GM19395 (cell line): Measurements from ENCODE around the gene ARHGAP15.

Experiments used
- ATAC-seq: cut with Tn5 transposase; IDR thresholded peaks from one replicate; pipeline ENCODE4 v1.9.1; 2021; ENCODE audit warnings: mild to moderate bottlenecking, moderate library complexity; ENCODE audit not compliant: unreplicated experiment

Gene ARHGAP15

GRCh38 chr2:143434445-143434844 is 305.2 kb downstream of the ARHGAP15 start:
- no peak for ATAC-seq

- ATAC-seq, result no peak
These were observed 305.9 kb downstream of the ARHGAP15 start for GRCh38 chr2:143435131-143435530.

DNA sequence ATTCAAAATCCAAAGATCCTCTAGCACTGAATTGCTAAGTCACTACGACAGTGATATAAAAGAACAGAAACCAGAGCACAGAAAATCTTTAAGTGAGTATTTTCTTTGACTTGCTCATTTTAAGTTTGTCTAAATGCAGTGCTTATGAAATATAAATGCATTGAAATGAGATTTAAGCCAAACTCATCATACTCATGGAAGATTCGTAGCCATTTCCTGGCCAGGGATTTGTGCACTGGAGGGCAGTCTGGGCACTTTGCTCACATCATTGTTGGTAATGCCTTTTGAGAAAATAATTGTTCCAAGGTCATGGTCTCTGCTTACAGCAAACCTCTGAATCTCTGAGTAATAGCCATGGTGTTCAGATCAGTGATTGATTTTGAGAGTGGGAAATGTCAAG is 307.7 kb downstream of the ARHGAP15 start:
- ATAC-seq, result no peak

- no peak for ATAC-seq
These were observed 311.3 kb downstream of the ARHGAP15 start for GRCh38 chr2:143440411-143441012.

DNA sequence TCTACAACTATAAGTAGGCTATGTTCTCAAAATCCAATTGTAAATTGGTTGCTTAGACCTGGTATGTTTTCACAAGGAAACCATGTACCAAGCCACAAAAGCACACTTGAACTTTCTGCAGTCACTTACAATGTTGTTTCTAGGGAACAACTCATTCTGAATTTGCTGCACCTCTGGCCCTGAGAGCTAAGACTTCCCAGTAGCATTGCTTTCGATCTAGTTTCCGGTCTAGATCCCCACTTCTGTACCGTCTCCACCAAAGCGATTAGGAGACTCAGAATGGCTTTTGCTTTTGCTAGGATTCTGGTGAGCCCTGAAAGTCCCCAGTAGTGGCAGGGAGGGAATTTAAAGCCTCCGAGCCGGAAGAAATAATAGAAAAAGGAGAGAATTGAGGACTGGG is 313.0 kb downstream of the ARHGAP15 start:
- ATAC-seq, result no peak

- ATAC-seq, result peak; percentile 74
These were observed 322.5 kb downstream of the ARHGAP15 start for GRCh38 chr2:143451642-143452281.

- ATAC-seq, result peak; percentile 73
These were observed 323.7 kb downstream of the ARHGAP15 start for GRCh38 chr2:143452817-143453451.

DNA sequence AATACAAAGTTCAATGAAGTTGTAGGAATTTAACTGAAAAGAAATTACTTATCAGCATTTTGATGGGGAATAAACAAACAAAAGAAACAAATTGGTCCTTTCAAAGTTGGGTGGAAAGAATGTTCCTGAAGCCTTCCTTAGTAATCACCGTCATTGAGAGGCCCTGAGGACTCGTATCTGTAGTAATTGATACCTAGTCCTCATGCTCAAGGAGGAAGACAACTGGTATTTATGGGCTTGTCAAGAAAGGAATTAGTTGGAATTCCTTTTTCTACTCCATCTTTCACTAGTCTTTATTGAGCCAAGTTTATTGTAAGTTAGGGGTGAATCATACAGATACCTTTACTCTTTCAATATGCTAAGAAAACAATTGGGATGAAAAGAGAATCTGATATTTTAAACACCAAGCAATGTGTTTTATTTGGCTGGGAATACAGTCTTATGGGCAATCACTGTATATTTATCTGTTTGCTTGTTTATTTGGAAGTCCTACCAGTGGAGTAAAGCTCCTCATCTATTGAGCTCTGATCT is 324.8 kb downstream of the ARHGAP15 start:
- no peak for ATAC-seq

GRCh38 chr2:143455317-143455716 is 326.1 kb downstream of the ARHGAP15 start:
- no peak for ATAC-seq

DNA sequence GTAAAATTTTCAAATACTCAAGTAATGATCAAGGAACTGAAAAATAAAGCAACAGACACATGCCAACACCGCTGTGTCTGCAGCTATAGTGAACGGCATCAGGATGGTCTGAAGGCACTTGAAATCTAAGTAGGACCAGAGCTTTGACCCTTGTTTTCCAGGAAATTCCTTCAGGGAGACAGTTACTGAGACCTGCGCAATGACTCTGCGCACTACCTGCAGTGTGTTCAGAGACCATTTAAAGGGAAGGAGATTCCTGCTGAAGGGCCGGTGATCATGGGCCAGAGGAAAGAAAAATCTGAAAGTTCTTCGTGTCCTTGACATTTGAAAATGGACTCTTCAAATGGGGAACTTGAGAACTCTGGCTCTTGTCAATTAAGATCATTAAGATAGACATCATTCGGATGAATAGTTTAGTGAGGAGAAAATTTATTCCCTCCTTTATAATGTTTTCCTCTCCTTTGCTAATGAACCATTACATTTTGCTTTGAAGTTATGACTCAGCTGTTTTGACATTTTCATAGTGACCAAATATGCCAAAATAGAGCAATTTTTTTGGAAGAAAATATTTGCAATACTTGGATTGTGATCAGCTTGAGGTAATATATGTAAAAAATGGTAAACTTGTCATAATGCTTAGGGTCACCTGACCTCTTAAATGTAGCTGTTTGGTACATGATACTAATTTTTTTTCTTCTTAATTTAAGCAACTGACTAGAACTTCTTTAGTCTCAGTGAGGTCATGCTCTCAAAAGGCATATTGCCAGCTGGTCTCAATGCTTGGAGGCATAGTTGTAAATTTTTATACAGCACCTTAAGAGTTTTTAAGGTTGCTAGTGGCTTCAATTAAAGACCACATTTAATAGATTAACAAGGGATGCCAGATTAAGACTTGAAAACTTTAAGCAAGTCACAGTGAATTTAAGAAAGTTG is 329.3 kb downstream of the ARHGAP15 start:
- no peak for ATAC-seq

DNA sequence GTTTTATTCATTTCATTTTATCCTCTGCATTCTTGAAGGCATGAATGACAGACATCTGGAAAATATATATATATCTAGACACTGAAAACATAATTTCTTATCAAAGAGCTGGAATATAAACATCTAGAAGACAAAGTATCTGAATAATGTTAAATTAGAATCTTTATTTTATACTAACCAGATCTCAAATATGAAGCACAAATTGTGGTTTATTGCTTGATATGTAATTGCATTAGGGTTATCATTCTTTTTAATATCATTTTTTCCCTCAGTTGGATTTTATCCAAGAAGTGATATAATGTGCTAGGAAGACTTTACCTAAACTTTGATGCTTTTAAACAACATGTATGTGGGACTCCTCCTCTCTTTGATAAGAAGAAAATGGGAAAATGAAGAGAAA is 331.2 kb downstream of the ARHGAP15 start:
- ATAC-seq, result no peak

- peak; percentile 54 for ATAC-seq
These were observed 334.5 kb downstream of the ARHGAP15 start for GRCh38 chr2:143463719-143464118.

DNA sequence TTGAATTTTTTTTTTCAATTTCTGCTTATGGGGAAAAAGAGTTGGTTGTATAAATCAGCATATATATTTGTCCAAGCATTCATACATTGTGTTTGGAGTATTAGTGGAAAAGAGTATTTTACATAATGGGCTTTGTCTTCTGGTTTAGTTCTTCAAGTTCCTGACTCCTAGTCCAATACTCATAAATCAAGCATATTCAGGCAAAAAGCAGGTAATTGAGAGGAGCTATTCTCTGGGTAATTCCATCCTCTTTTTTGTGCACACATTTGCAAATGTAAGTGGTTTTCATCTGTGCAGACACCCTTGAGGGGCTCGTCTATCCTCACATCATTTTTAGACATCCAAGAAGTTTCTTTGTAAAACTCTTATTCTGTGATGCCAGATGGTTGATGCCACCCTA is 337.2 kb downstream of the ARHGAP15 start:
- ATAC-seq, result no peak

DNA sequence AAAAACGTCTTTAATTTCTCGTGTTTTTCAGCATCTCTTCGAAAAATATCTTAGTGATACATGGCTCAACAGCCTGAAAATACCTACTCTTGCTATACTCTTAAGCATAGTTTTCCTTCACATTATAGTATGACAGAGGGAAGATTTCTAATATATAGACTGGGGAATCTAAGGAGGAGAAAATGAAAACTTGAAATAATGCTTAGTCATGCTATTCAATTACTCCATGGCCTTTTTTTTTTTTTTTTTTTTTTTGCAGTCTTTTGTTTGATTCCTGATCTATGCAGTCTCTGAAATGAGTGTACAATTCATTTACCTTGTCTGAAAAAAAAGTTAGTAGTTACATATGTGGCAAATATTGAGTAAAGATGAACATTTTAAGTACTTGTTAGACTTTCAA is 337.8 kb downstream of the ARHGAP15 start:
- no peak for ATAC-seq

DNA sequence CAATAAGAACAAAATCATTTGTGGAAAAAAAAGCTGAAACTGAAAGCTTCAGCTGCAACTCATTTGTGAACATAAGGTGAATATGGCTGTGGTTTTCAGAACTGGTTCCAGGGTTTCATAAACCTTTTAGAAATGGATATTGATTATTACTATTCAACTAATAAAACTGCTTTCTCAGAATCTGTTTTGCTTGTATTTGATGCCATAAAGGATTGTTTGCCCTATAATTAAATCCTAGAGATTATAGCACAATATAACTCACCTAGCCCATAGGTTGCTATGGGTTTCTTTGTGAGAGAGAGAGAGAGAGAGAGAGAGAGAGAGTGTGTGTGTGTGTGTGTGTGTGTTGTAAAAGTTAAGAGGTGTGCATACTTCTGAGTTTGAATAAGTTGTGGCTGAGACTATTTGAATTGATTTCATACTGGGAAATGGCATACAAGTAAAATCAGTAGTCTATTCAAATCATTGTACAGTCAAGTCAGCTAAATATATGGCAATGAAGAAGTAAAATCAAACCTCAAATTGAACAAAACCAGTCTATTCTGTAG is 339.2 kb downstream of the ARHGAP15 start:
- ATAC-seq, result peak; percentile 79

DNA sequence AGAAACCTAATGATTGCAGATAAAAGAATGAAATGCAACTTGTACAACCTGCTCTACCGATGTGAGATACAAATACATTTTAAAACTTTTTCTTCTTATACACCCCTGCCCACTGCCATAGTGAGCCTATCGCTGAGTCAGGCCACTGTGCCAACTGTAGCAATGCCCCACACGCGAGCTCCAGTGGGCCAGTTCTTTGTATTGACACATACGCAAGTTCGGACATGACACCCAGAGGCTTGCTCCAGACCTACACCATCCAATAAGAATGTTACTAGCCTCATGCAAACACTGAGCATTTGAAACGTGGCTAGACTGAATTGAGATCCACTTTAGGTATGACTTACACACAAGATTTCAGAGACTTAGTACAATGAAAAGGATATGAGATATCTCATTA is 340.1 kb downstream of the ARHGAP15 start:
- no peak for ATAC-seq

DNA sequence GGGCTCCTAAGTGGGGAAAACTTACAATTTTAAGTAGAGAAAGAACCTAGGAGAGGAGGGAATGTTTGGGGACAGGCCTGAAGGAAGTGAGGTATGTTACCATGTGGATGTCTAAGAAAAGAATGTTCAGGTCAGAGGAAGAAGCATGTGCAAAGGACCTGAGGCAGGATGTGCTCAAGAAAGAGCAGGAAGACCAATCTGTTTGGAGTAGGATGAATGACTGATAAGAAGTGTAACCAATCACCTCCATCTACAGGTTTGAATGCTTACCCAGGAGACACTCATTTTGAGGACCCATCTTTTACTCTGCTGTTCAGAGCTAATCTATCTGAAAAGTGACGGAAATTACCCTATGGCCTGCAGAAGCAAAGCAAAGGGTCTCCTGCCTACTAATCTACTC is 342.3 kb downstream of the ARHGAP15 start:
- ATAC-seq, result no peak

- ATAC-seq, result no peak
These were observed 344.0 kb downstream of the ARHGAP15 start for GRCh38 chr2:143473216-143473615.

GRCh38 chr2:143473820-143474219 is 344.6 kb downstream of the ARHGAP15 start:
- no peak for ATAC-seq

GRCh38 chr2:143474586-143474985 is 345.4 kb downstream of the ARHGAP15 start:
- no peak for ATAC-seq
